EH (cell line): Measurements from ENCODE around the gene LBP.
A peak's percentile ranks its signal among the peaks of the same experiment; 100 is the strongest.
"Not testable (repeated sequence)": the region's sequence is repeated elsewhere in the genome, so short reads cannot be mapped to it uniquely, and the experiment has no call there.

Source experiments
- DNase-seq: peaks from one replicate; pipeline ENCODE4 v3.0.0-alpha.2; 2015; ENCODE audit warnings: low read depth

The LBP gene

DNA sequence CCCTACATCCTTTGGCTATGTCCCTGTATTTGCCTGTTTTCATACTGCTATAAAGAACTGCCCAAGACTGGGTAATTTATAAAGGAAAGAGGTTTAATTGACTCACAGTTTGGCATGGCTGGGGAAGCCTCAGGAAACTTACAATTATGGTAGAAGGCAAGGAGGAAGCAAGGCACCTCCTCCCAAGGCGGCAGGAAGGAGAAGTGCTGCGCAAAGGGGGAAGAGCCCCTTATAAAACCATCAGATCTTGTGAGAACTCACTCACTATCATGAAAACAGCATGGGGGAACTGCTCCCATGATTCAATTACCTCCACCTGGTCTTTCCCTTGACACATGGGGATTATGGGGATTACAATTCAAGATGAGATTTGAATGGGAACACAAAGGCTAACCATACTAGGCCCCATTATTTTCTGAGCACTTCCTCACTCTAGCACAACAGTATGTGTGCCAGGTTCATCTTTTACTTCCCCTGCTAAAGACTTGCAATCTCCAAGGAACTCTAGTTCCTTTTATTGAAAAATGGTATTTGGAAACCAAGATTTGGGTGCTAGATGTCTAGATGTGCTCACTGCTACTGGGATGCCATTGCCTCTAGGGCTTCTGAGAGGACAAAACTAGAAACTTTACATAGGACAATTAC is 49.6 kb downstream of the LBP start:
- DNase-seq, result not testable (repeated sequence)

DNA sequence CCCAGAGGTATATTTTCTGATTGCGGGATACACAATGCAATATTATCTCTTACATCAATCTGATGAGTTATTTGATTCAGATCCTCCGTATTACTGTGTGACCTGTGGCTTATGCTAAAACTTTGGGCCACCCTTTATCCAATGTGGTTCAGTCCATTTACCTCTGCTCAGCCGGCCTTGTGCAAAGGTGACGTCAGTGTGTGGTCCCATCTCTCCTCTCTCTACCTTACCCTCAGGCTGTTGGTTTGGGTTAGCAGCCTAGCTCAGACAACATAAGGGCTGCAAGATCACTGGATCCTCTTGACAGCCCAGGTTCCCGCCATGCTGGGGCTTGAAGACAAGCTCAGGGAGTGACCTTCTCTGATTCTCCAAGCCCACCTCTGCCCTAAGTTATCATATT is 55.8 kb downstream of the LBP start:
- no peak for DNase-seq

DNA sequence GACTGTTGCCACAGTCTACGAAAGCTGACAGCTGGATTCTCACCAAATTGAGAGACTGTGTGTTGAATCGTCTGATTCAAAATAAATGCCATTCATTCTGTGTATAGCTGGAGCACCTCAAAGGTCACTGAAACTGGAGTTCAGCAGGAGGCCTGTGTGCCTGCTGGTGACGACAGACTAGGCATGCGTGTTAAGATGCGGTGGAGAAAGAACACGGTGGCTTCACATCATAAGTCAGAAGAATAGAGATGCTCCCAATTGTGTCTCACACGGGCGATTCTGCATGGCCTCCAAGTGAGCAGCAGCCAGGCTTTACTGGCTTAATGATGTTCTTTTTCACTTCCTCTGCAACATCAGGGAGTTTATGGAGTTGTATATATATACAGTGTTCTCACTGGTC is 56.5 kb downstream of the LBP start:
- no peak for DNase-seq

DNA sequence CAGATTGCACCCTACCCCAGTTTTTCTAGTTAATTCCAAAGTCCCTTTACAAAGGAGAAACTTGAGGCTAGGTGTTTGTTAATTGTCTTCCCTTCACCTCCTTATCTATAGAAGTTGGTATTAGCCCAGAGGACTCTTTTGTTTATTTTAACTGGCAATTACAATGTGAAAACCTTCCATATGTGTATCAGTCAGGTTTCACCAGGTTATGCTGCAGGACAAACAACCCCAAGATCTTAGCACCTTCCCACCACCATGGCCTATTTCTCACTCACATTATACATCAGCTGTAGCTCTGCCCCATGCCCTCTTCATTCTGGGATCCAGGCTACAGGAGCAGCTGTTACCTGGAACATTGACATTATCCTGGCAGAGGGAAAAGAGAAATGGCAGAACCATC is 57.7 kb downstream of the LBP start:
- DNase-seq, result no peak

- DNase-seq, result no peak
Measured at GRCh38 chr20:38405132-38405531, 58.9 kb downstream of the LBP start.

- no peak for DNase-seq
Measured at GRCh38 chr20:38406476-38406875, 60.2 kb downstream of the LBP start.

DNA sequence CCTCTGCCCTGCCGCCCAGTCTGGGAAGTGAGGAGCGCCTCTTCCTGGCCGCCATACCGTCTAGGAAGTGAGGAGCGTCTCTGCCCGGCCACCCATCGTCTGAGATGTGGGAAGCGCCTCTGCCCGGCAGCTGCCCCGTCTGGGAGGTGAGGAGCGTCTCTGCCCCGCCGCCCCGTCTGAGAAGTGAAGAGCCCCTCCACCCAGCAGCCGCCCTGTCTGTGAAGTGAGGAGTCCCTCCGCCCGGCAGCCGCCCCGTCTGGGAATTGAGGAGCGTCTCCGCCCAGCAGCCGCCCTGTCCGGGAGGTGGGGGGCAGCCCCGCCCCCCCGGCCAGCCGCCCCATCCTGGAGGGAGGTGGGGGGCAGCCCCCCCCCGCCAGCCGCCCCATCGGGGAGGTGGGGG is 61.0 kb downstream of the LBP start:
- DNase-seq, result no peak

- not testable (repeated sequence) for DNase-seq
Measured at GRCh38 chr20:38407822-38408221, 61.5 kb downstream of the LBP start.

DNA sequence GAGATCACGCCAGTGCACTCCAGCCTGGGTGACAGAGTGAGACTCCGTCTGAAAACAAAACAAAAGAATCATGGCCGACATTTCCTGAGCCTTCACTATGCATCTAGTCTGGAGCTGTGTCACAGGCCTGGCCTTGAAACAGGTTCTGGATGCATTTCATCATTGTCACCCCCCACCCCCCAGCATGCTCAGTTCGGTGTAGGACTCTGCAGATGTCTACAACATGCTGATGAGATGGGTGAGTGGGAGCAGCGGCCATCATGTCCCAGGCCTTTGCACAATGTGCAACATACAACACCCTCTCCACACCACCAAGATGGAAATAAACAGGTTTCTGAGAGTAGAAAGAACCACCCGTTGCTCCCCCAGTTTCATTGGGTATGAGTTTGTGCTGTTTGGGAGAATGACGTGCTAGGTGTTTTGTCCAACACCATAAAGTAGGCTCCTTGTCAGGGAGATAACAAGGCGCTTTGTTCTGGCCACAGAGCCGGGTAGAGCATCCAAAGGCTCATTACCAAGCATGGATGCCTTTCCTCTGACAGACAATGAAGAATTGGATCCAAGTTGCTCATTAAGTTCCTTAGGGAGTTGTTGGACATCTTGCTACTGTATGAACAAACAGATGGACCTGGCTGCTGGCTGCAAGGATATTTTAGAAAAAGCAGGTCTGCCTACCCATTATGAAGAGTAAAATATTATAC is 66.7 kb downstream of the LBP start:
- peak; percentile 18 for DNase-seq

DNA sequence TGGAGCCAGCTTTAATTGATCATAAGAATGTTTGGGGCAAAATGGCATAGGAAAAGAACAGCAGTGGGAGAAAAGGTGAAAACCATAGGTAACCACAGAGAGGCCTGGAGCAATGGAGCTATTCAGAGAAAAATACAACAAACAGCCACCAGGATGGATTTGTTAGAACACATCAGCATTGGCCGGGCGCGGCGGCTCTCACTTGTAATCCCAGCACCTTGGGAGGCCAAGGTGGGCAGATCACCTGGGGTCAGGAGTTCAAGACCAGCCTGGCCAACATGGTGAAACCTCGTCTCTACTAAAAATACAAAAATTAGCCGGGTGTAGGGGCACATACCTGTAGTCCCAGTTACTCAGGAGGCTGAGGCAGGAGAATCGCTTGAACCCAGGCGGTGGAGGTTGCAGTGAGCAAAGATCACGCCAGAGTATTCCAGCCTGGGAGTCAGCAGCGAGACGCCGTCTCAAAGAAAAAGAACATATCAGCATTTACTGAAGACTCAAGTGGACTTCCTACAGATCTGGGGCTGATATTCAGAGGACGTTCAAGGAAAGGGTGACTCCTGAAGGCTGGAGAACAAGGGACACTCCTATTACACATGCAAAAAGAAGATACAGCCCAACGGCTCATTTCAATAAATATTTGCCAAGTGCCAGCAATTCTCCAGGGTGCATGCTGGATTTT is 68.6 kb downstream of the LBP start:
- no peak for DNase-seq

- DNase-seq, result peak; percentile 55
Measured at GRCh38 chr20:38418509-38419204, 72.4 kb downstream of the LBP start.

DNA sequence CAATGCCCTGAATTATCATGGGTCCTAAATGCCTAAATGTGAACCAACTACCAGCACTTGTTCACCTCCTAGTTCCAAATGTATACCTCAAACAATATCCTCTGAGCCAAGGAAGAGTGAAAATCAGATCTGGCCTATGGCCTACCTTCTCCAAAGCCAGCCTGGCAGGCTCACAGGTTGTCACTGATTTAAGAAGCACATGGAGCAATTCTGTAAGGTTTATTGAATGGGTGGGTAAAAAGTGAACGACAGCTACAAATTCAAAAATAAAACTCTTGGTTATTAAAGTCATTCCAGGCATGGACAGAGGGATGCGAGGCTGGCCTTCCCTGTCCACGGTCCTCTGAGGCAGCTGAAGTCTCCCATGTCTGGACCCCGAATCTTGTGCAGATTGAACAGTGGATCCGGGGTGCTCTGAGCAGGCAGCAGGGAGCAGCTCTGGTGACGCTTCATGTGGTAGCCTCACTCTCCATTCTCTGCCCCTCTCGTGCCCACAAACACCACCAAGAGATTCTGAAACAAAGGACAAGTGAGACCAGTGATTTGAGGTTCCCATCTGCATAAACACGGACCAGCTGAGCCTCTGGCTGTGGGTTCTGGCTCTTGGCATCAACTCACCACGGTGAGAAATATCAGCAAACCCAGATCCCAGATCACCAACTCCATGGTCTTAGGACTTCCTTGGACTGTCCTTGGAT is 74.3 kb downstream of the LBP start:
- no peak for DNase-seq

DNA sequence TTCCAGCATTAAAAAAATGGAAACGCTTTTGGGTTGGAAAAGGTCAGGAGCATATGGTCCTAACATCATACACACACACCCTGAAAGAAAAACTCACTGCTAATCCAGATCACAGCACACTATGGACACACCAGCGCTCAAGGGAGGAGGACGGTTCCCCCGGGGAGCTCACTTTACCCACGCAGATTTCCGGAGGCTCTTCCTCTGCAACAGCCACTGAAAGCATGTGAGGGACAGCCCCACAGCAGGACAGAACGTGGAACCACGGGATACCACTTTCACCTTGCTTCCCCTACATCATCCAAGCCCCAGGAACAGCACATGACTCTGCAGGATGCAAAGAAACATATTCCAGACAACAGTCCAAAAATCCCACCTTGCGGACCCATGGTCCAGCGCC is 75.6 kb downstream of the LBP start:
- DNase-seq, result no peak

DNA sequence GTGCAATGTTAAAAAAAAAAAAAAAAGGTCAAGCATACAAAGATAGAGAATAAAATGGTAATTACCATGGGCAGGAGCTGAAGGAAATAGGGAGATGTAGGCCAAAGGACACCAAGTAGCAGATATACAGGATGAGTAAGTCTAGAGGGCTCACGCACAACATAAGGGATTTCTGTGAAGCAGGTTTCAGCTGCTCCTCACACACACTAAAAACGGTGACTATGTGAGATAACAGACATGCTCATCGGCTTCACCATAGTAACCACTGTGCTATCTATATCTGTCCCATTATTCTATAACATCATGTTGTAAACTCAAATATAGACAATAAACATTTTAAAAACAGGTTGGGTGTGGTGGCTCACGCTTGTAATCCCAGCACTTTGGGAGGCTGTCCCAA is 77.3 kb downstream of the LBP start:
- DNase-seq, result no peak

DNA sequence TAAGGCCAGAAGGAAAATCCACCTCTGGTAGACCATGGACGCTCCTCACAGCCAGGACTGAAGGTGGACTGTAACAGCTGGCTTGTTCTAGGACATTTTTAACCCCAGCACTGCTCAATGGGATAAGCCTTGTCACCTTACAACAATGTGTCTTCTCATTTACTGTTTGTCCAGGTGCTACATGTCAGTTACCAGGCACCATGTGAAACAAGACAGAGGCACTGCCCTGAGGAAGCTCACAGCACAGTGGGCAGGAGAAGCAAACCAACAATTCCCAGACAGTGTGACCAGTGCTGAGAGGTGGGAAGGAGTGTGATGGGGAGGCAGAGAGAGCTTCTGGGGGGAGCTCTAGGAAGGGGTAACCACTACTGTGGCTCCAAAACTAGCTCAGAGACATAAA is 78.1 kb downstream of the LBP start:
- no peak for DNase-seq

- DNase-seq, result peak; percentile 95
Measured at GRCh38 chr20:38426006-38426897, 80.0 kb downstream of the LBP start.
